HG02763 (cell line): ENCODE data around the gene CARMIL1.

Experiments used
- ATAC-seq: cut with Tn5 transposase; IDR thresholded peaks from one replicate; pipeline ENCODE4 v1.9.1; 2021; ENCODE audit warnings: mild to moderate bottlenecking, moderate library complexity; ENCODE audit not compliant: unreplicated experiment

The CARMIL1 gene

GRCh38 chr6:25497383-25498040 is 218.3 kb downstream of the CARMIL1 start:
- ATAC-seq: no peak

- ATAC-seq: no peak
These were observed 219.3 kb downstream of the CARMIL1 start for GRCh38 chr6:25498505-25498904.

DNA sequence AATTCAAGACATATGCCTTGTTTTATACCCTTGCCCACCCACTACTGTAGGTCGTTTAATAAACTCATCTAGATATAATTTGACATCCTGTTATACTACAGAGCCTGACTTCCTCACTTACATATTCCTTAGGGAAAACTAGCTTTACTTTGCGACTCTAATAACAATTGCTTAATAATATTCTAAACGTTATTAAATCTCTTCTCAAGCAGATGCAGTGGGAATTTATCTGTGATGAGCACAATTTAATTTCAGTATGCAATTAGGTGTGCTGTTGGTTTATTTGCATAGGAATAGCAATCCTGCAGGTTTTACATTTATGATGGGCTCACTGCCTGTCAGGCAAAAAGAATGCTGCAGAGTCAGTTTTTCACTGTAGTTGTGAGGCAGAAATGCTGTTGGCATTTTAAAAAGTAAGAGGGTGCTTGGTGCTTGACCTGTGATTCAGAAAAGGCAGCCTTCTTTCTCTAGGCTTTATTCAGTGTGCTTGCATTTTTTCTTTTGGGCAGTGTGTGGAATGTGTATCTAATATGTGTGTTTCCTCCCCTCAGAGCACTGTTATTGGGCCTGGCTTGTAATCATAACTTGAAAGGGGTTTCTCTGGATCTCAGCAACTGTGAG is 220.6 kb downstream of the CARMIL1 start:
- ATAC-seq: no peak

GRCh38 chr6:25503686-25504085 is 224.5 kb downstream of the CARMIL1 start:
- no peak for ATAC-seq

DNA sequence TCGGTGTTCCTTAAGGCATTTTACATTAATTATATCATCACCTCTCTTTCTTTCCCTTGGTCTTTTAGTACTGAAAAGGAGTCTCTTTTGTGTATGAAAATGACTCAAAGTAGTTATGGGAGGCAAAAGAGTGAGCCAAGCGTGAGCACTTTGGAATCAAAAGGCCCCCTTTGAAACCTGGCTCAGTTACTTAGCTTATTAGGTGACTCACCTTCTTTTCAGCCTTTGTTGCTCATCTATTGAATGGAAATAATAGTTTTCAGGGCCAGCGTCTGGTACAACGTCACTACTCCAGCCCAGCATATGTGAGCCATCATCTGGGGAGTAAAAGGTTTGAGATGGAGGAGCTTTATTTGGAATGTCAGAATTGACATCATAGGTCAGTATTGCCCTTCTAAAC is 225.5 kb downstream of the CARMIL1 start:
- ATAC-seq: no peak

- no peak for ATAC-seq
These were observed 226.8 kb downstream of the CARMIL1 start for GRCh38 chr6:25506020-25506419.

DNA sequence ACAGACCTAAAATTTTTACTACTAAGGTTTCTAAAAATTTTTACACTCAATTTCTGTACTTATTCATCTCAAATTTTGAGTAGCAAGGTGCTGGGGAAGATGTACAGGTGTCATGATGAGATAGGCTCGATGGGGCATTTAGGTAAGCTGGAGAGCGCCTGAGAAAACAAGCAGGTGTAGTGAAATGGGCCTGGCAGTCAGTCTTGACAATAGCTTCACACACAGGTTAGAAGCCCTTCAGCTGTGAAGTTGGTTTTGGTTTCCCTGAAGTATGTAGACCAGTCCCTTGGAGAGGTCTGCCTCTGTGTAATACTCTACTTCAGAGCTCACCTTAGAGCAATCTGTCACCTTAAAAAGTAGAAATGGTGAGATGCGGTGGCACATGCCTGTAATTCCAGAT is 228.9 kb downstream of the CARMIL1 start:
- no peak for ATAC-seq

DNA sequence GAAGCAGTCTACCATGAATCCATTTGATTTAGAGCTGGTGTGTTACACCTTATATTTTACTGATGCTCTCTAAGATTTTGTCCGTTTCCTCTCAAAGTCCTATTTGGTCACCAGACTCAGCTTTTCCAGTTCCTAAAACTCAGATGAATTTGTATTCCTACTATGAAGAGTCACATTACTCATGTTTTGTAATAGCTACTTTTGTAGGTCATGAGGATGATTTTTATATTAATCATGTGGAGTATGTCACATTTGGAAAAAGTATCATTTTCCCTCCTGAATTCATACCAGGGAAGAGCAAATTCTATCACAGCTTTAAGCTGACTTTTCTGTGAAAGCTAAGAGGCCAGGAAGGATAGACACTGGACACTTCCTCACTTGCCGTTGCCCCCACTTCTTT is 232.2 kb downstream of the CARMIL1 start:
- no peak for ATAC-seq

DNA sequence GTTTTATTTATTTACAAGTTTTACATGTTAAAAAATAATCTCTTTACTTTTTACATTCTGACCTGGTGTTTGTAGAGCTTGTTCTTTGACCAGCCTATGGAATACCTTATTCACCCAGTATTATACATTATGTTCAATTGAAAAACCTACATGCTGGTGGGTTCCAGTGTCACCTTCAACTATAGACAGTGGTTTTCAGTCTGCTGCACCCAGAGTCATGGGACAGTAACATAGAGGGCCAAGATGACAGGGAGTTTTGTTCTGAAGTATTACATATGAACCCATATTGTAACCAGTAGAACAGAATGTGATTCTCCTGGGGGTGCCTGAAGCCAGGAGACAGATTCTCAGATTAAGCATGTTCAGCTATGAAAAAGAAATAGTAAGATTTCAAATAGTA is 233.4 kb downstream of the CARMIL1 start:
- no peak for ATAC-seq

DNA sequence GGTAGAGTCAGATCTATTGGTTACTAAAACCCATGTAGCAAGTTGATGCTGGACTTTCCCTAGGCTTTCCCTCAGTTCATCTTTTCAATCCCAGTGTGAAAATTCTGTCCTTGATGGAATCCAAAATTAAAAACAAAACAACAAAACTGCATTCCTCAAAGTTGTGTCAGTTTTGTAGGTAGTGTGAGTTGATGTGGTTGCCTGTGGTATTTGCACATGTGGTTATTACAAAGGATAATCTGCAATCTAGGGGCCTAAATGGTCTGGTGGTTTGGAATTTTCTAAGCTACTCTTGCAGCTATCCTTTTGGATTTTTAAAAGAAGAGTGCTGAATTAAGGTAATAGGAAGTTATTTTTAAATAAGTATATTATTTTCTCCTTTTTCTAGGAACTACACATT is 240.7 kb downstream of the CARMIL1 start:
- no peak for ATAC-seq

DNA sequence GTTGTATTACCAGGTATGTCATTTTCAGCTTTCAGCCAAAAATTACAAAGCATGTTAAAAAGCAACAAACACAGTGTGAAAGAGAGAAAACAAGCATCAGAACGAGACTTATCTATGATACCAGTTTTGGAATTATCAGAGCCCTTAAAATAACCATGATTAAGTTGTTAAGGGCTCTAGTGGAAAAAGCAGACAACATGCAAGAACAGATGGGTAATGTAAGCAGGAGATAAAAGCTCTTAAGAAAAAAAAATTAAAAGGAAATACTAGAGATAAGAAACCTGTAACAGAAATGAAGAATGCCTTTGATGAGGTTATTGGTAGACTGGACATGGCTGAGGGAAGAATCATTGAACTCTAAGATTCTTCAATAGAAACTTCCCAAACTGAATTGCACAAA is 245.4 kb downstream of the CARMIL1 start:
- no peak for ATAC-seq

- no peak for ATAC-seq
These were observed 245.9 kb downstream of the CARMIL1 start for GRCh38 chr6:25525078-25525477.

DNA sequence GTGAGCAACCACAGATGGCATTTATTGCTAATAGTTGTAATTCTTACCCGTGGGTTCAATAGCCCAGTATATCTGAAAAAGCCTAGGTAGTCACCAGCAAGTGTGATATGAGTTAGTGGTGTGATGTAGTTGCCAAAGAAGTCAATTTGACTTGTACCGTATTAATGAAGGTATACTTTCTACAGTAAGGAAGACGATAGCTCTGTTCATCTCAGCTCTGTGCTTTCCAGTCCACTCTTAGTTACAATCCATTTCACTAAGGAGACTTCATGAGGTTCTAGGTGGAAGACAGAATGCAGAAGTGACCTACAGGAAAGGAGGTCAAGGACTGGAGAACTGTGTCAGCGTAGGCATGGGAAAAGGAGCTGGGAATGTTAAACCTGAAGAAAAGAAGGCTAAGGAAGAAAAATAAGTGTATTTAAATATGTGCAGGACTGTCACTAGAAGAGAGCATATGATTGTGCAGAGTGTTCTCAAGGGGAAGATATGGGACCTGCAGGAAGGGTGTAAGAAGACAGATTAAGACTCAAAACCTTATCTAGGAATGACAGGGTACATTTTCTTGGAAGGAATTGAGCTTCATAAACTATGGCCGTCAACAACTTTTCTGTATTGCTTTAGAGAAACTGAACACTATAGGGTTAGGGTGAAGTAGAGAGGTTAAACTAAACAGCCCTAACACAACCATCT is 255.9 kb downstream of the CARMIL1 start:
- no peak for ATAC-seq

DNA sequence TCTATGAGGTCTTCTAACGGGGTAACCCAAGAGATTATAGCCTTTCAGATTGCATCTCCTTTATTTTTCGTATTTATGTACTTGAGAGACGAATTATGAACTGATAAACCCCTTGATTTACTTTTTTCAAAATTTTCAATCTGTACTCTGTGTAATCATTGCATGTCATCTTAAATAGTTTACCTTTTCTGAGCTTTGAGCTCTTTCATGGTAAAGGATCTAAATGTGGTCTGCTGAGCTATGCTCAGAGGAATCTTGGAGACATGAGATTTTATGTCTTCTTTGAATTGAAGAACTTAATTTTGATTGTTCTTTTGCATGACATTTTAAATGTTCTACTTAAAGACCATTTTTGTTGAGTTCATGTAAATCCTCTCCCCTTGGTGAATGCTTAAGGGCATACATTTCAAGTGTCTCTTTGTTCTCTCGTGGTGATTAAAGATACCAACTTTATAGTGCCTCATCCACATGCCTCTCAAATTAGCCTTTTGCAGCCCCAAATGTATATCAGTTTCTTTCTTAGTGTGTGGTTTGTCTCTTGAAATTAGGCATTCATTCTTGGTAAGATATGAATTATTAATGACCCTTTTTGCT is 256.6 kb downstream of the CARMIL1 start:
- no peak for ATAC-seq

- ATAC-seq: no peak
These were observed 257.6 kb downstream of the CARMIL1 start for GRCh38 chr6:25536781-25537180.

GRCh38 chr6:25537349-25538018 is 258.3 kb downstream of the CARMIL1 start:
- ATAC-seq: no peak

- ATAC-seq: no peak
These were observed 262.1 kb downstream of the CARMIL1 start for GRCh38 chr6:25541228-25541627.

DNA sequence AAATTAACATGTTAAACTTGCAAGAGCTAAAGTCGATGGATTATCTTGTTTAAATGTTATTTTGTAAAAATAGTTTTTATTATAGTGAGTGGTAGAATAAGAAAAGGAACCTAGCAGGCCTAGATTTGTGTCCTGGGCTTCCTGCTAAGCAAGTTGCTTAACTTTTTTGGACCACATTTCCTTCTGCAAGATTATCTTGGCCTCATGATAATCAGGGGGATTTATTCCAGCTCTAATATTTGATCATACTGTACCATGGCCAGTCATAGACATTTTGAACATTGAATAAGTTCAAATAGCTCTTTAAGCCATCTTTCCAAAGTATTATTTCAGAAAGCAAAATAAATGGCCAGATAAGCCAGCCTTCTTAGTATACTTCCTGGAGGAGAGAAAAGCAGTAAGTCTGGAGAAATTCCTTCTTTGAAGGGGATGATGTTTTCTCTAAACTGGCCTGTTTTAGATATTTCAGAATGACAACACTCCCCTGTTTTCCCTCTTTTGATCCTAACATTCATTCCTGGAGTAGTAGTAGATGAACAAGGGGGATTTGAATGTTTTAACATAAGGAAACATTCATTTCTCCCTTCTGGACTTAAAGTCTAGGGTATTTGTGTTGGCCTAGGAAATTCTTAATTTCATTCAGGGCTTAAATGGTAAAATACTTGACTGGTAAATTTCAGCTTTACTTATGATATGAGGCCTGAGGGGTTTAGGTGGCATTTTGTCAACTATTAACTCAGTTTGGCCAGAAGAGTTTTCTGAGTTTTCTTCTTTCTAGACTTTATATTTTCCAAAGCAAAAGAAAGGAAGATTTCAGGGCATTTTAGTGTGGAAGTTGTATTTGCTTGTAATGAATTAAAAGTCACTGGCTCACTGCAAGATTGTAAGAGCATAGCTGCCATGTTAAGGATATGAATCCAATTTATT is 264.1 kb downstream of the CARMIL1 start:
- ATAC-seq: no peak

DNA sequence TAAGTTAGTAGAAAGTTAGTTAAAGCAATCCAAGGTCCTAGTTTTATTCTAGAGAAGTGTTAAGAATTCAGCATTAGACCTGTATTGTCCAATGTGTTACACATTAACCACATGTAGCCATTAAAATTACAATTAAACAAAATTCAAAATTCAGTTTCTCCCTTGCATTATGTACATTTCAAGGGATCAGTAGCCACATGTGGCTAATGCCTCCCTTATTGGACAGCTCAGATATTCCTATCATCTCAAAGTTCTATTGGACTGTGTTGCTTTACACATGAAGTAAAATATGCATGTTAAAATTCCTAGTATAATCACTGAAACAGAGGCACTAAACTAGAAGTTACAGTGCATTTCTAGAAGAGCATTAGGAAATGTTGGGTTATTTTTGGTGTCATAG is 265.7 kb downstream of the CARMIL1 start:
- ATAC-seq: no peak

DNA sequence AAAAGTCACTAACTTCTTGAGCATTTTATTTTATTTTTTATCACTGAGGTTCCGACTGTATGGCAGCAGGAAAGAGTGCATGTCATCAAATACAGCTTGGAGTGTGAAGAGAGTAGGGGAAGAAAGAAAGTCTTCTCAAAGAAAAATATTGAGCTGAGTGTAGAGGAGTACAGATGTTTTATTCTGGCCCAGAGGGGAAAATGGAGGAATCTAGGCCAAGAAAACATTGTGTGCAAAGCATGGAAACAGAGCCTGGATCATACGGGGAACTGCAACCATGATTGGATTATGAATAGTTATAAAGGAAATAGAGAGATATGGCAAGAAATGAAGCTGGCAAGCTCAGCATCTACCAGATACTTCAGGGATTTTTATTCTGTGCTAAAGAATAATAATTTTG is 268.6 kb downstream of the CARMIL1 start:
- no peak for ATAC-seq
